BJ (cell line): ENCODE measurements around the gene ACSL5. TPM values are rescaled to one million over a fixed set of nuclear protein-coding genes. Genes with fewer than 3 reads are reported as not detected.

Source experiments
- CTCF ChIA-PET: fragments of 350-600 bp; formaldehyde crosslinking; extraction: SDS; loops from one replicate; lab custom pipeline; 2021; ENCODE audit warnings: antibody characterized with exemption, inconsistent platforms; lab: Yijun Ruan, JAX
- POLR2A ChIA-PET: fragments of 300-600 bp; sonication (Branson Sonifier 250); formaldehyde crosslinking; extraction: SDS; loops from one replicate; lab custom pipeline; 2021; ENCODE audit warnings: antibody characterized with exemption; lab: Charles Lee
- DNase-seq: peaks from one replicate; pipeline ENCODE4 v3.0.0-alpha.2; 2011; ENCODE audit warnings: low read depth
- H3K27me3 ChIP-seq: 2 replicates; pipeline ENCODE4 v1.6.0; 2011; ENCODE audit warnings: low read length; ENCODE audit not compliant: control insufficient read depth, insufficient read depth
- H3K36me3 ChIP-seq: 2 replicates; pipeline ENCODE4 v1.5.1; 2011; ENCODE audit warnings: low read length; ENCODE audit not compliant: control insufficient read depth, insufficient read depth
- H3K4me3 ChIP-seq: 2 replicates; pipeline ENCODE4 v1.5.1; 2011; ENCODE audit warnings: low read depth, mild to moderate bottlenecking, control low read depth, low read length
- polyA plus RNA-seq: library from polyadenylated mRNA; depleted of rRNA; stranded (reverse); fragments of >200 nt; gene quantifications from 2 replicates; pipeline ENCODE4 v1.2.3, GENCODE V29; 2011
- TF ChIP-seq, protein P1 (sequence below): IDR thresholded peaks from 2 replicates; pipeline ENCODE4 v1.5.1; 2011; ENCODE audit warnings: low read depth, mild to moderate bottlenecking, control low read depth, inconsistent platforms, low read length, moderate library complexity; ENCODE audit not compliant: insufficient read depth

Gene ACSL5
- polyA plus RNA-seq, 1 experiment: 1.0 TPM

DNA sequence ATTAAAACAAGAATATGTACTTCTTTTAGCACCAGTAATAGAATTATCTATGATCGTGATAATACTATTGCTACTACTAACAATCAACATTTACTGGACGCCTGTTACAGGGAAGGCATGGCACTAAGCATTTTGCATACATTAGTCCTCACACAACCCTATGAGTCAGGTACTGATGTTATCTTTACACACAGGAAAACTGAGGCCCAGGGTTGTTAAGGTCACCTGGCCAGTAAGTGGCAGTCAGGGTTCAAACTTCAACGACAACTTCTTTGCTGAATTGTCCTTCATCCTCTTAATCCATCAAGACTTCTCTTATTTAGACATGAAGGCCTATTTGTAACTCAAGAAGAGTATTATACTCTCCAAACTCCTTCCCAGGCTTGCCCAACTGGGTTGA lies 41.9 kb upstream of the ACSL5 start:
- no peak for DNase-seq
- Histone ChIP-seq H3K36me3 (no peaks in the 10 kb centered on the region), H3K4me3 (no peak overlapping the region), H3K27me3 (no peaks in the 10 kb centered on the region; the same call in 1 of the 2 replicates)
- POLR2A ChIA-PET: no interaction called here
- TF ChIP-seq, protein P1, sequence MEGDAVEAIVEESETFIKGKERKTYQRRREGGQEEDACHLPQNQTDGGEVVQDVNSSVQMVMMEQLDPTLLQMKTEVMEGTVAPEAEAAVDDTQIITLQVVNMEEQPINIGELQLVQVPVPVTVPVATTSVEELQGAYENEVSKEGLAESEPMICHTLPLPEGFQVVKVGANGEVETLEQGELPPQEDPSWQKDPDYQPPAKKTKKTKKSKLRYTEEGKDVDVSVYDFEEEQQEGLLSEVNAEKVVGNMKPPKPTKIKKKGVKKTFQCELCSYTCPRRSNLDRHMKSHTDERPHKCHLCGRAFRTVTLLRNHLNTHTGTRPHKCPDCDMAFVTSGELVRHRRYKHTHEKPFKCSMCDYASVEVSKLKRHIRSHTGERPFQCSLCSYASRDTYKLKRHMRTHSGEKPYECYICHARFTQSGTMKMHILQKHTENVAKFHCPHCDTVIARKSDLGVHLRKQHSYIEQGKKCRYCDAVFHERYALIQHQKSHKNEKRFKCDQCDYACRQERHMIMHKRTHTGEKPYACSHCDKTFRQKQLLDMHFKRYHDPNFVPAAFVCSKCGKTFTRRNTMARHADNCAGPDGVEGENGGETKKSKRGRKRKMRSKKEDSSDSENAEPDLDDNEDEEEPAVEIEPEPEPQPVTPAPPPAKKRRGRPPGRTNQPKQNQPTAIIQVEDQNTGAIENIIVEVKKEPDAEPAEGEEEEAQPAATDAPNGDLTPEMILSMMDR: no peak
- CTCF ChIA-PET: interaction anchor here (1.4 to 2.1 kb wide), 2 partner anchors 10 to 213 kb away, joined by 4 to 6 read pairs; no protein-coding TSS in a partner anchor

DNA sequence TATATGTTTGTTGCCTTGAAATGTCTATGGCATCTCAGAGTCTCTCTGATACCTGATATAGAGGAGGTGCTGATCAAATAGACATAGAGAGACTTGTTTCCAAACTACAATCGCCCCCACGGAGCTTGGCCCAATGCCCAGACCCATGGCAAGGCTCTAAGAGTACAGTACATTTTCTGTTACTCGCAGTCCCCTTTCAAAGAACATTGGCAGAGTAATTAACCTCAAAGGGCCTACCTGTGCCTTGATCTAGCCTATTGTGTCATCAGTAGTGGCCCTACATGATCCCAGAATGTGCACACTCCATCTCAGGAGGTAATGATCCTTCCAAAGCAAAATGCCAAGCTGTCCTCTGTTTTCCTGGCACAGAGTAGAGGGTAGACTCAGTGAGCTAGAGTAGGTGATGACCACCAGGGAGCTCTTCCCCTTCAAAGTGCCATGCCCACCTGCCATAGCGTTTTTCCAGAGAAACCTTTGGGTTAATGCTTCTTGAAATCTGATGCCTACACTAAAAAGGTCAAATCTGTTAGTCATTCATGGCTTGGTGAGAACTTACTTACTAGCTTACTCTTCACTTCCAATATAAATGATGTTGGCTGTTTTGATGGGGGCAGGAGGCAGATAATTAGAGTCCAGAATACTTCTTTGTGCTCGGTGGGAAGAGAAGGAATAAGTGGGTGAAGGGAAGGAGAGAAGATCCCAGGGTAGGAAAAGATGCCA lies 41.2 kb upstream of the ACSL5 start:
- no peaks in the 10 kb centered on the region for H3K36me3 ChIP-seq
- TF ChIP-seq, protein P1: no peak
- H3K4me3 ChIP-seq: no peak overlapping the region
- CTCF ChIA-PET: interaction anchor here (0.8 to 0.9 kb wide), 3 partner anchors 16 to 141 kb away, joined by 3 to 6 read pairs (median 3); no protein-coding TSS in a partner anchor
- POLR2A ChIA-PET: no interaction called here
- DNase-seq: no peak
- H3K27me3 ChIP-seq: no peaks in the 10 kb centered on the region; the same call in 1 of the 2 replicates

DNA sequence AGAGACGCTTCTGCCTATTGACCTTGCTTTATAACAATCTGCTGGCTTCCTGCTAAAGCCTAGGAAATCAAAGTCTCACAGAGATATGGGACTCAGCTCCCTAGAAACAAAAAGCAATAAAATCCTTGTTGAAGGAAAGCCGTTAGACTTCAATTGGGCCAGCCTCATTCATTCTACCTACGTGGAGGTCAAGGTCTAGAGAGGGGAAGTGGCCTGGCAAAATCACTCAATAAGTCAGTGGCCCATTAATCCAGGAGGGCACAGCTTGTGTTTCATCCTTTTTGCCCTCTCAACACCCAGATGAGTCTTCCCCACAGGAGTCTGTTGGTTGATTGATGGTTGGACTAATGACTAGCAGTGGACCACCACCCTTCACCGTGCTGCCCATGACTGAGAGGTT lies 40.5 kb upstream of the ACSL5 start:
- DNase-seq: no peak
- H3K36me3 ChIP-seq: no peaks in the 10 kb centered on the region
- POLR2A ChIA-PET: no interaction called here
- H3K27me3 ChIP-seq: no peaks in the 10 kb centered on the region; the same call in 1 of the 2 replicates
- no peak overlapping the region for H3K4me3 ChIP-seq
- TF ChIP-seq, protein P1: no peak
- CTCF ChIA-PET: interaction anchor here (0.8 to 0.9 kb wide), 3 partner anchors 15 to 140 kb away, joined by 3 to 6 read pairs (median 3); no protein-coding TSS in a partner anchor

DNA sequence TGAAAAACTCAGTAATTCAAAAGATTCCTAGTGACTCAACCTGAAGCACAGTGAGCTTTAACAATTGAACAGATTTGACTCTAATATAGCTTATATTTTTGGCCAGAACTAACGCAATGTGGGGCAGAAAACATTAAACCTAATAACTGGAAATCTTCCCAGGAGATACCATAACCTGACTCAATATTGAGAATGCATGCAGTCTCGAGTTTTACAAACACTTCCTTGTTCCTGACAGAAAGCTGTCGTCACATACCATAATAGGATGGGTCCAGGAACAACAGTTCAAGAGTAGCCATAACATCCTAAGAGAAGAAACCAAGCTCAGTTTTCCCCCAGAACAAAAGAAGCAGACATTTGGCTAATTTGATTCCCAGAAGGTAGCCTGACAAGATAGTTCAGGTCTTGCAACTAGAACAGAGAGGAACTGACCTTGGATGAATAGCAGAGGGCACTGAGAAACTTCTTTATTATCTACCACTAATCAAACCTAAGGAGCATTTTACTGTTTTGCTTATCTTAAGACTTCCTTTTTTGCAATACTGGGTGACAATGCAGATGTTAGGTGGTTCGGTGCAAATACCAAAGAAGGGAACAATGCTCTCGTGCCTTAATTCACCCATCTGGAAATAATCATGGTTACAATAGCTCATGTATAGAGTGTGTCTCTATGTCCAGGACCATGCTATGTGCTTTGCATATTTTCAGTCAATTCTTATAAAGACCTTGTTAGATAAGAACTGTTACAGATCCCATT lies 38.6 kb upstream of the ACSL5 start:
- no peaks in the 10 kb centered on the region for H3K36me3 ChIP-seq
- TF ChIP-seq, protein P1: no peak
- POLR2A ChIA-PET: no interaction called here
- no peaks in the 10 kb centered on the region; the same call in 1 of the 2 replicates for H3K27me3 ChIP-seq
- CTCF ChIA-PET: interaction anchor here (1.2 kb wide), 1 partner anchor 198 kb away, joined by 3 read pairs; no protein-coding TSS in a partner anchor
- DNase-seq: no peak
- H3K4me3 ChIP-seq: no peak overlapping the region

DNA sequence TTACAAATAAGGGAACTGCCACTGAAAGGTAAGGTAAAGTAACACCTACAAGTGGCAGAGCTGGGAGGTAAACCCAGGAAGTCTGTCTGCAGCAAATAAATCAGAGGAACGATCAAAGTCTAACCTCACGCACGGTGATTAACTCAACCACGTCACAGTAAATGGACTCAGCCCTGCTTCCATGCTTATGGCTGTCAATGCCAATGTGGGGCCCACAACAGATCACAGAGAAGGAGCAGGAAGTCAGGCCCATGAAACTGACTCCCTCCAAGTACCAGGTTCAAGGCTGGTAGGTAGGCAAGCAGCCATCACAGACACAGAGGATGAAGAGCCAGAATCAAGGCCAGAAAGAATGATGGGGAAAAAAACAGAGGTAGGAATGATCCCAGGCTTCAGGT lies 38.0 kb upstream of the ACSL5 start:
- ChIA-PET CTCF (interaction anchor here (1.2 kb wide), 1 partner anchor 199 kb away, joined by 3 read pairs; no protein-coding TSS in a partner anchor), POLR2A (no interaction called here)
- DNase-seq: no peak
- no peak overlapping the region for H3K4me3 ChIP-seq
- no peaks in the 10 kb centered on the region; the same call in 1 of the 2 replicates for H3K27me3 ChIP-seq
- TF ChIP-seq, protein P1: no peak
- no peaks in the 10 kb centered on the region for H3K36me3 ChIP-seq
